HCT116 (cell line): ENCODE data around the gene CRY2. TPM values are rescaled to one million over a fixed set of nuclear protein-coding genes. Genes with fewer than 3 reads are reported as not detected.
A peak's percentile ranks its signal among the peaks of the same experiment; 100 is the strongest.

Experiments
- ATAC-seq: fragments of 200-7000 bp; cut with Tn5 transposase; 2 replicates; pipeline ENCODE4 v1.9.1; 2020; ENCODE audit warnings: mild to moderate bottlenecking, moderate library complexity
- BruUV-seq: library from RNA; stranded (reverse); fragments of 400-500 nt; replicated peaks from 2 replicates; lab custom pipeline; 2021; lab: Mats Ljungman, UMichigan
- CTCF ChIA-PET: fragments of 300-600 bp; sonication (Branson Sonifier 250); formaldehyde crosslinking; loops from one replicate; lab custom pipeline; 2021; ENCODE audit warnings: antibody characterized with exemption; lab: Charles Lee
- POLR2A ChIA-PET: fragments of 300-600, 350-600 bp; sonication (Branson Sonifier 250); formaldehyde crosslinking; loops from one replicate; lab custom pipeline; 2021; ENCODE audit warnings: antibody characterized with exemption; lab: Charles Lee
- RAD21 ChIA-PET, 2 experiments: fragments of 300-600 bp; sonication (Branson Sonifier 250); formaldehyde crosslinking; loops; one replicate each; lab custom pipeline; 2023; ENCODE audit warnings: low total read pairs in 2 of 2; ENCODE audit not compliant: uncharacterized antibody in 2 of 2, unreplicated experiment in 2 of 2, low non-redundant PET in 1 of 2; lab: Charles Lee
- DNase-seq: peaks from one replicate; pipeline ENCODE4 v3.0.0-alpha.2; 2010; ENCODE audit warnings: low read depth, low spot score
- H2AFZ ChIP-seq: fragments of 200-600 bp; shearing (Covaris generic), sonication (generic); 2 replicates; pipeline ENCODE4 v1.6.1; 2017; ENCODE audit warnings: low read depth, mixed run types, mixed read lengths, antibody characterized with exemption, low read length; ENCODE audit not compliant: poor library complexity, severe bottlenecking
- H3K27ac ChIP-seq: 2 replicates; pipeline ENCODE4 v1.5.1; 2012; ENCODE audit warnings: low read depth, low read length
- H3K27me3 ChIP-seq: fragments of 200-600 bp; sonication (generic); 2 replicates; pipeline ENCODE4 v1.6.1; 2016; ENCODE audit warnings: mixed run types, low read length, mixed read lengths; ENCODE audit not compliant: insufficient read depth
- H3K36me3 ChIP-seq, 2 experiments: fragments of 200-500 bp in 1 of 2; fragments of 200-600 bp in 1 of 2; sonication (Bioruptor generic) in 1 of 2; sonication (generic) in 1 of 2; 2 replicates each; pipeline versions ENCODE4 v1.5.1 to v1.6.1; 2014 to 2016; ENCODE audit warnings: low read length in 2 of 2, inconsistent platforms in 1 of 2, mixed read lengths in 1 of 2, mixed run types in 1 of 2; ENCODE audit not compliant: insufficient read depth in 2 of 2, control insufficient read depth in 1 of 2
- H3K4me1 ChIP-seq, 2 experiments: fragments of 200-600 bp in 1 of 2; sonication (generic) in 1 of 2; 2 replicates each; pipeline versions ENCODE4 v1.5.1 to v1.6.1; 2012 to 2017; ENCODE audit warnings: low read length in 2 of 2, inconsistent platforms in 1 of 2, mild to moderate bottlenecking in 1 of 2, mixed read lengths in 1 of 2, mixed run types in 1 of 2, moderate library complexity in 1 of 2; ENCODE audit not compliant: insufficient read depth in 2 of 2, control insufficient read depth in 1 of 2
- H3K4me2 ChIP-seq: fragments of 200-600 bp; sonication (generic); 2 replicates; pipeline ENCODE4 v1.6.1; 2017; ENCODE audit warnings: mixed run types, low read length, mixed read lengths
- H3K4me3 ChIP-seq, 2 experiments: fragments of 200-600 bp in 1 of 2; sonication (generic) in 1 of 2; replicated peaks in 1 of 2; 2 replicates each; pipeline ENCODE4 v1.5.1; 2011 to 2016; ENCODE audit warnings: low read length in 2 of 2, control low read depth in 1 of 2, low read depth in 1 of 2, mild to moderate bottlenecking in 1 of 2, mixed read lengths in 1 of 2, mixed run types in 1 of 2
- H3K79me2 ChIP-seq: fragments of 200-600 bp; sonication (generic); 2 replicates; pipeline ENCODE4 v1.6.1; 2017; ENCODE audit warnings: mild to moderate bottlenecking, mixed run types, low read length, moderate library complexity, mixed read lengths; ENCODE audit not compliant: insufficient read depth
- H3K9ac ChIP-seq: fragments of 200-600 bp; sonication (generic); 2 replicates; pipeline ENCODE4 v1.6.1; 2016; ENCODE audit warnings: low read length, mixed read lengths
- H3K9me2 ChIP-seq: fragments of 200-600 bp; sonication (generic), shearing (Covaris generic); 2 replicates; pipeline ENCODE4 v1.6.1; 2017; ENCODE audit warnings: mixed run types, mild to moderate bottlenecking, moderate library complexity; ENCODE audit not compliant: insufficient read depth
- H3K9me3 ChIP-seq, 2 experiments: fragments of 200-500 bp in 1 of 2; fragments of 200-600 bp in 1 of 2; sonication (Bioruptor generic) in 1 of 2; sonication (generic) in 1 of 2; 2 replicates each; pipeline ENCODE4 v1.6.1; 2014 to 2017; ENCODE audit warnings: low read length in 2 of 2, mixed read lengths in 2 of 2, inconsistent platforms in 1 of 2, low read depth in 1 of 2, mild to moderate bottlenecking in 1 of 2, mixed run types in 1 of 2, moderate library complexity in 1 of 2; ENCODE audit not compliant: control insufficient read depth in 1 of 2, insufficient read depth in 1 of 2
- H4K20me1 ChIP-seq: fragments of 200-600 bp; sonication (generic), shearing (Covaris generic); 2 replicates; pipeline ENCODE4 v1.6.1; 2017; ENCODE audit warnings: mixed run types, mild to moderate bottlenecking, moderate library complexity; ENCODE audit not compliant: insufficient read depth
- ATF3 ChIP-seq: IDR thresholded peaks from 2 replicates; pipeline ENCODE4 v1.6.1; 2012
- CBX3 ChIP-seq: IDR thresholded peaks from 2 replicates; pipeline ENCODE4 v1.6.1; 2012; ENCODE audit warnings: low read depth
- CEBPB ChIP-seq: IDR thresholded peaks from 2 replicates; pipeline ENCODE4 v1.6.1; 2012; ENCODE audit warnings: low read depth
- POLR2AphosphoS5 ChIP-seq: IDR thresholded peaks from 2 replicates; pipeline ENCODE4 v1.6.1; 2011; ENCODE audit warnings: mild to moderate bottlenecking, low read depth, low read length, moderate library complexity
- SIN3A ChIP-seq: IDR thresholded peaks from 2 replicates; pipeline ENCODE4 v1.6.1; 2012; ENCODE audit warnings: low read depth
- SP1 ChIP-seq: IDR thresholded peaks from 2 replicates; pipeline ENCODE4 v1.6.1; 2012; ENCODE audit warnings: low read depth
- SRF ChIP-seq: IDR thresholded peaks from 2 replicates; pipeline ENCODE4 v1.6.1; 2012; ENCODE audit warnings: low read depth
- TCF7L2 ChIP-seq: IDR thresholded peaks from 2 replicates; pipeline ENCODE4 v1.7.0; 2011; ENCODE audit warnings: borderline replicate concordance, inconsistent platforms; ENCODE audit not compliant: insufficient read depth, insufficient read length; ENCODE audit errors: extremely low read depth
- YY1 ChIP-seq: IDR thresholded peaks from 2 replicates; pipeline ENCODE4 v1.6.1; 2011; ENCODE audit warnings: low read length, low read depth, moderate library complexity, mild to moderate bottlenecking; ENCODE audit not compliant: insufficient replicate concordance; ENCODE audit errors: extremely low read depth
- intact Hi-C: fragments of 100-400 bp; cut with micrococcal nuclease; formaldehyde crosslinking; loops from 2 replicates; pipeline ENCODE4 v1.10.0; 2022
- total RNA-seq: library from RNA; stranded (reverse); gene quantifications from one replicate; pipeline ENCODE4 v1.2.1, GENCODE V29; 2021; ENCODE audit not compliant: unreplicated experiment
- TF ChIP-seq, protein P1 (sequence below): IDR thresholded peaks from 2 replicates; pipeline ENCODE4 v1.6.1; 2012

Gene CRY2
- total RNA-seq, 1 experiment from 2014 or later, result 18.0 TPM

DNA sequence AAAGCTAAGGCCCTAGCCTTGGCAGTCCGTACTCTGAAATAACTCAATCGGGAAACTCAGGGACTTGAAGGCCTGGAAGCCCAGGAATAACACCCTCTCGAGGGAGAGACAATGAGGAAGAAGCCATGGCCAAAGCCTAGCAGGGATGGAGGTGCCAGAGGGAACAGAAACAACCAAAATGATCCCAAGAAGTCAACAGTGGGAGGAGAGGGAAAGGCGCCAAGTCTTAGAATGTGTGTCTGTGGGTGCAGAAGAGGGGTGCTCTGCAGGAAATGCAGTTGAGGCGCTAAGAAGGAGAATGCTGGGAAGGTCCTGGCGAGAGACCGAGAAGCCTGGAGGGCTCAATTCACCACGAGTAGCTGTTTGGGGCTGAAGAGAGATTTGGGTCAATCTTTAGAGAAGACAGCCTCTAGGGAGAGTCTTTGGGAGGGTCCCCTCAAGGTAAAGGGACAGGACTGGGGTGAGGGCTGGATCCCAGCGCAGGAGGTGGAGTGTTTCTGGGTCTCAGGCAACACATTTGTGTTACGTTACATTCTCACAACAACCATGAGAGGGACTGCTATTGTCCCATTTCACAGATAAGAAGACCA, 37.4 kb downstream of the CRY2 start:
- BruUV-seq, result no TSS peak
- H3K9me3 ChIP-seq, result no peaks in the 10 kb centered on the region
- peak overlapping the region; percentile 67 for H3K4me2 ChIP-seq
- RAD21 ChIA-PET, result no interaction called here
- ATAC-seq (no peak), DNase-seq (no peak)
- no peak overlapping the region for H2AFZ ChIP-seq
- H3K9me2 ChIP-seq, result no peaks in the 10 kb centered on the region
- no peaks in the 10 kb centered on the region for H3K36me3 ChIP-seq
- no peak overlapping the region for H3K27ac ChIP-seq
- TF ChIP-seq POLR2AphosphoS5, result no peak
- TF ChIP-seq SIN3A, result no peak
- no peak for TF ChIP-seq YY1
- TF ChIP-seq SP1, result no peak
- TF ChIP-seq ATF3, result no peak
- TF ChIP-seq CEBPB, result no peak
- no peak for TF ChIP-seq TCF7L2
- no peak for TF ChIP-seq SRF
- TF ChIP-seq, protein P1, sequence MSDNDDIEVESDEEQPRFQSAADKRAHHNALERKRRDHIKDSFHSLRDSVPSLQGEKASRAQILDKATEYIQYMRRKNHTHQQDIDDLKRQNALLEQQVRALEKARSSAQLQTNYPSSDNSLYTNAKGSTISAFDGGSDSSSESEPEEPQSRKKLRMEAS, result no peak
- TF ChIP-seq CBX3, result no peak
- no peak overlapping the region for H3K4me3 ChIP-seq
- H3K9ac ChIP-seq, result no peak overlapping the region
- H3K27me3 ChIP-seq, result no peaks in the 10 kb centered on the region
- POLR2A ChIA-PET, result no interaction called here
- intact Hi-C loops, result no loop called here
- H4K20me1 ChIP-seq, result no peaks in the 10 kb centered on the region
- H3K79me2 ChIP-seq, result no peaks in the 10 kb centered on the region
- H3K4me1 ChIP-seq, result peaks cover 22 to 30% of the 10 kb centered on the region in 2 experiments
- CTCF ChIA-PET, result no interaction called here
